ENCODE data around the gene FBXO41. TPM values are rescaled to one million over a fixed set of nuclear protein-coding genes. Genes with fewer than 3 reads are reported as not detected.

FBXO41 gene
- total RNA-seq, 1 donor: 1.3 TPM

DNA sequence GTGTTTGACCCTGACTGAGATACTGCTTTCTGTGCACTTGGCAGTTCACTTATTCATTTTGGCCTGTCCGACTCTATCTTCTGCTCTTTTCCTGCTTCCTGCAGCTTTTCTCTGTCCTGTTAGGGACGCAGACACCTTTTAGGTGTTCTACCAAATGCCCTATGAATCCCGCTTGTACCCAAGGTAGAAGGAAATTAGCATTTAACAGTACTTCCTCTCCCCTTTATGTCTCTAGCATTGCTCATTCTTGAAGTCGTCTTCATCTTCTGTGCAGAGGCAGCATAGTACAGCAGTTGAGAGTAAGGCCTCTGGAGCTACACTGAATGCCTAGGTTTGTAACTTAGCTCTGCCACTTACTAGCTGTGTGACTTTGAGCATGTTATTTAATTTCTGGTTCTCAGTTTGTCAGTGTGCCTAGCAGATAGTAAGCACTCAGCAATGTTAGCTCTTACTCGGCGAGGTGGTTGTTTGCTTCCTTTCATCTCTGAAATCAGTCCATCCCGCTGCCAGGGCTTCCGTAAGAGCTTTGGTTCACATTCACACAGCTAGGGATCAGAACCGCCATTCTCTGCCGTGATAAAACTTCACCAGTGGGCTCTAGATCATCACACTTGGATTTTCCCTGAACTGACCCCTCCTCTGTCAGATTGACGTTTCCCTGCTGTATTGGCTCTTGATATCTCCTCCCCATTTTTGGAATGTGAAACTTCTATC, 48.8 kb downstream of the FBXO41 start:
- peak overlapping the region; percentile 85 for H3K4me3 ChIP-seq (ENCODE audit: low read depth, low read length)
- DNase-seq (ENCODE audit: low read depth): no peak
- TF ChIP-seq, protein P1, sequence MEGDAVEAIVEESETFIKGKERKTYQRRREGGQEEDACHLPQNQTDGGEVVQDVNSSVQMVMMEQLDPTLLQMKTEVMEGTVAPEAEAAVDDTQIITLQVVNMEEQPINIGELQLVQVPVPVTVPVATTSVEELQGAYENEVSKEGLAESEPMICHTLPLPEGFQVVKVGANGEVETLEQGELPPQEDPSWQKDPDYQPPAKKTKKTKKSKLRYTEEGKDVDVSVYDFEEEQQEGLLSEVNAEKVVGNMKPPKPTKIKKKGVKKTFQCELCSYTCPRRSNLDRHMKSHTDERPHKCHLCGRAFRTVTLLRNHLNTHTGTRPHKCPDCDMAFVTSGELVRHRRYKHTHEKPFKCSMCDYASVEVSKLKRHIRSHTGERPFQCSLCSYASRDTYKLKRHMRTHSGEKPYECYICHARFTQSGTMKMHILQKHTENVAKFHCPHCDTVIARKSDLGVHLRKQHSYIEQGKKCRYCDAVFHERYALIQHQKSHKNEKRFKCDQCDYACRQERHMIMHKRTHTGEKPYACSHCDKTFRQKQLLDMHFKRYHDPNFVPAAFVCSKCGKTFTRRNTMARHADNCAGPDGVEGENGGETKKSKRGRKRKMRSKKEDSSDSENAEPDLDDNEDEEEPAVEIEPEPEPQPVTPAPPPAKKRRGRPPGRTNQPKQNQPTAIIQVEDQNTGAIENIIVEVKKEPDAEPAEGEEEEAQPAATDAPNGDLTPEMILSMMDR (IDR thresholded peaks at IDR 0.05; ENCODE audit: insufficient read depth, low read depth, low read length): no peak

GRCh38 chr2:73233932-73234832, 50.1 kb downstream of the FBXO41 start, which contains the start of gene CCT7:
Gene CCT7, plus strand, starts transcription at chr2:73234308. Its CDS starts 71 bp downstream, at chr2:73234379.
- peak within 1 kb of the TSS; percentile 85 for H3K4me3 ChIP-seq (ENCODE audit: low read depth, low read length)
- peak; percentile 89 for DNase-seq (ENCODE audit: low read depth)
- TF ChIP-seq, protein P1 (IDR thresholded peaks at IDR 0.05; ENCODE audit: insufficient read depth, low read depth, low read length): no peak

DNA sequence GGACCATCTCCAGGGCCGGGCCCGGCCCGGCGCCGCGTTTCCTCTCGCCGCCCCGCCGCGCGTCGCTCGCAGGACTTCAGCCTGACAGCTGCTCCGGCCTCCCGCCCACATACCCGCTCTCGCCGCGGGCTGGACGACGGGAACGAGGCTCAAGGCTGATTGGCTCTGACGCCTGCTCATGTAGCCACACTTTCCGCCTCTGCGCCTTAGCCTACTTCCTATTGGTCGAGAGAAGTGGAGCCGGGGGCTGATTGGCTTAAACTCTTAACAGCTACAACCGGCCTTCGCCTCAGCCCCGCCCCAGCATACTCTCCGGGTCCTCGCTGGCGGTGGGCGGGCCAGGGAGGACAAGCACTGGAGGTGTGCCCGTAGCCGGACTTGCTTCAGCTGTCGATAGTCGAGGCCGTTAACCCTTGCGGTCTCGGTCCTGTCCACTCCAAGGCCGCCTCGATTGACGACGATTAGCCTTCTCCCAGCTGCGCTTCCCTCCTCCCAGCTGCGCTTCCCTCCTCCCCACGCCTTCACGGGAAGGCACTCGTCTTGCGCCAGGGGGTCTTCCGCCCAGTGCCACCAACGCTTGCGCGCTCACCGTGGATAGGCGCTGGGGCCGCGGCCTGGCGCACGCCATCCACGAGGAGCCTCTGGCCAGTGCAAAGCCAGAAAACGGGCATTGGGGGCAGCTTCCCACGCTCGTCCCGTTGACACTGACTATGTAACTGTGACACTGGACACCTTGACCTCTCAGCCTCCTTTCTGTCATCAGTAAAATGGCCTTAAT, 50.9 kb downstream of the FBXO41 start, which contains the start of gene PRADC1:
Gene PRADC1, minus strand, starts transcription at position 86 of the 778 bp plus-strand sequence. Its CDS starts 79 bp downstream, at position 7.
- peak; percentile 100 for DNase-seq (ENCODE audit: low read depth)
- TF ChIP-seq, protein P1 (IDR thresholded peaks at IDR 0.05; ENCODE audit: insufficient read depth, low read depth, low read length): no peak
- H3K4me3 ChIP-seq (ENCODE audit: low read depth, low read length): peak within 1 kb of the TSS; percentile 85

DNA sequence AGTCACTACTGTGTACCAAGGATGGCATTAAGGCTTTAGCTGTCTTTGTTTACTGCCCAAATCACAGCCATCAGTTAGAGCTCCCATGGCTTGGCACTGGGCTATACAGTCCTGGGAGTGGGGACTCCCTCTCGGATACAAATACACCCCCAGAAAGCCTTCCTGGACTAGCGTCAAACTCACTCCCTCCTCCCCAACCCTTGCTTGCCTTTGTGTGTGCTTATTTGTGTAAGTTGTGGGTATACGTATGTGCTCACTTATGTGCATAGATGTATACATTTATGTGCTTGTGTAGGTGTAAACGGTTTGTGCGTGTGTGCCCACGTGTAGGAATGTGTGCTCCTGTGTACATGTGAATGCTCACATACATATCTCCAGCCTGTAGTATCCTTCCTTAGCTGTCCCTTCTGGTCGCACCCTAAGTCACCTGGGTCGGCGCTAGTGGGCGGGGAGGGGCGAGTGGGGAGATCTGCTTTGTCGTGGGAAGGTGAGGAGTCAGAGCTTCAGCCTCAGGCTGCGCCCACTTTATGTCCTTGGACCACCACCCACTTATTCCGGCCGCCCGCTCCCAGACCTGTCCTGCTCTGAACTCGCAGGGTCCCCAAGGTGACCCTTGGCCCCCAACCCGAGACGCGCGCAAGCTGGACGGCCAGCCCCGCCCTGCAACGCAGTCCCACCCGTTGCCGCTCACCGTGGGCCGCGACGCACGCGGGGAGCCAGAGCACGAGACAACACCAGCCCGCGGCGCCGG, 51.7 kb downstream of the FBXO41 start:
- peak overlapping the region; percentile 85 for H3K4me3 ChIP-seq (ENCODE audit: low read depth, low read length)
- no peak for DNase-seq (ENCODE audit: low read depth)
- TF ChIP-seq, protein P1 (IDR thresholded peaks at IDR 0.05; ENCODE audit: insufficient read depth, low read depth, low read length): no peak

DNA sequence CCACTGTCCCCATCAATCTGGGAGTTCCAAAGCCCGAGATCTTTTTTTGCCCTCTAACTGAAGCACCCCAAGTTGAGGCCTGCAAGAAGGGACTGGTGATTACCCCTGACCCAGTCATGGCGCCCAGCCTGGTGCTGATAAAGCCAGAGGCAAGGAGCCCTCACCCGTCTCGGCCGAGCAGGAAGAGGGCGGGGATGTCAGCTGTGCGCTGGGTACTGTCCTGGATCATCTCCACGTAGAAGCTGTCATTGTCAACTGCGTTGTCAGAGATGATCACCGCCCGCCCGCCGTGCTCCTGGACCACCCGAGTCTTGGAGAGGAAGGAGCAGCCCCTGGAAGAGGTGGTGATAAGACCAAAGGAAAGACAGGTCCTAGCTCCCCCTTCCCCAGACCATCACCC, 55.6 kb downstream of the FBXO41 start:
- no peak for DNase-seq (ENCODE audit: low read depth)
- TF ChIP-seq, protein P1 (IDR thresholded peaks at IDR 0.05; ENCODE audit: insufficient read depth, low read depth, low read length): no peak
- no peak overlapping the region for H3K4me3 ChIP-seq (ENCODE audit: low read depth, low read length)

- H3K4me3 ChIP-seq (ENCODE audit: low read depth, low read length): no peak overlapping the region
- TF ChIP-seq, protein P1 (IDR thresholded peaks at IDR 0.05; ENCODE audit: insufficient read depth, low read depth, low read length): no peak
- no peak for DNase-seq (ENCODE audit: low read depth)
These were observed 57.2 kb downstream of the FBXO41 start for GRCh38 chr2:73227086-73227485.
